SK-N-SH (cell line): Measurements from ENCODE around the gene JCHAIN.

Experiments used
- CHD2 ChIP-seq: fragments of 150-350 bp; IDR thresholded peaks from 2 replicates; pipeline ENCODE4 v1.6.1; 2018; ENCODE audit warnings: low read length; ENCODE audit not compliant: partially characterized antibody
- ELF1 ChIP-seq: IDR thresholded peaks from 2 replicates; pipeline ENCODE4 v1.4.0; 2012
- EP300 ChIP-seq, 2 experiments: IDR thresholded peaks; 2 replicates each; pipeline versions ENCODE4 v1.4.0 to v1.6.1; 2012; ENCODE audit warnings: borderline replicate concordance in 1 of 2, low read depth in 1 of 2, low read length in 1 of 2
- FOSL2 ChIP-seq: IDR thresholded peaks from 2 replicates; pipeline ENCODE4 v1.4.0; 2012; ENCODE audit warnings: low read depth, mild to moderate bottlenecking, moderate library complexity, borderline replicate concordance
- JUND ChIP-seq: IDR thresholded peaks from 2 replicates; pipeline ENCODE4 v1.4.0; 2012
- MAX ChIP-seq: IDR thresholded peaks from 2 replicates; pipeline ENCODE4 v1.4.0; 2012; ENCODE audit warnings: low read depth
- NFIC ChIP-seq: IDR thresholded peaks from 2 replicates; pipeline ENCODE4 v1.4.0; 2012; ENCODE audit warnings: borderline replicate concordance
- NRF1 ChIP-seq: IDR thresholded peaks from 2 replicates; pipeline ENCODE4 v1.6.1; 2012; ENCODE audit warnings: low read depth, mild to moderate bottlenecking, low read length
- POLR2AphosphoS5 ChIP-seq: IDR thresholded peaks from 2 replicates; pipeline ENCODE4 v1.6.1; 2012; ENCODE audit warnings: low read depth, low read length
- RAD21 ChIP-seq: IDR thresholded peaks from 2 replicates; pipeline ENCODE4 v1.6.1; 2012; ENCODE audit warnings: mild to moderate bottlenecking, low read length
- RFX5 ChIP-seq: IDR thresholded peaks from 2 replicates; pipeline ENCODE4 v1.6.1; 2012; ENCODE audit warnings: mild to moderate bottlenecking, improper control_type of control experiment, low read length
- SMC3 ChIP-seq: IDR thresholded peaks from 2 replicates; pipeline ENCODE4 v1.6.1; 2012; ENCODE audit warnings: low read depth, low read length, improper control_type of control experiment
- TCF12 ChIP-seq: IDR thresholded peaks from 2 replicates; pipeline ENCODE4 v1.4.0; 2012
- TF ChIP-seq, protein P1 (sequence below): fragments of 200-600 bp; sonication (generic); IDR thresholded peaks from 2 replicates; pipeline ENCODE4 v1.6.1; 2017; ENCODE audit warnings: antibody characterized with exemption, mild to moderate bottlenecking, moderate library complexity

- TF ChIP-seq POLR2AphosphoS5, result no peak
- no peak for TF ChIP-seq EP300 (IDR thresholded peaks at IDR 0.05; ENCODE audit: borderline replicate concordance in 1 of 2, low read depth in 1 of 2, low read length in 1 of 2)
- TF ChIP-seq, protein P1, sequence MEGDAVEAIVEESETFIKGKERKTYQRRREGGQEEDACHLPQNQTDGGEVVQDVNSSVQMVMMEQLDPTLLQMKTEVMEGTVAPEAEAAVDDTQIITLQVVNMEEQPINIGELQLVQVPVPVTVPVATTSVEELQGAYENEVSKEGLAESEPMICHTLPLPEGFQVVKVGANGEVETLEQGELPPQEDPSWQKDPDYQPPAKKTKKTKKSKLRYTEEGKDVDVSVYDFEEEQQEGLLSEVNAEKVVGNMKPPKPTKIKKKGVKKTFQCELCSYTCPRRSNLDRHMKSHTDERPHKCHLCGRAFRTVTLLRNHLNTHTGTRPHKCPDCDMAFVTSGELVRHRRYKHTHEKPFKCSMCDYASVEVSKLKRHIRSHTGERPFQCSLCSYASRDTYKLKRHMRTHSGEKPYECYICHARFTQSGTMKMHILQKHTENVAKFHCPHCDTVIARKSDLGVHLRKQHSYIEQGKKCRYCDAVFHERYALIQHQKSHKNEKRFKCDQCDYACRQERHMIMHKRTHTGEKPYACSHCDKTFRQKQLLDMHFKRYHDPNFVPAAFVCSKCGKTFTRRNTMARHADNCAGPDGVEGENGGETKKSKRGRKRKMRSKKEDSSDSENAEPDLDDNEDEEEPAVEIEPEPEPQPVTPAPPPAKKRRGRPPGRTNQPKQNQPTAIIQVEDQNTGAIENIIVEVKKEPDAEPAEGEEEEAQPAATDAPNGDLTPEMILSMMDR, result no peak
- TF ChIP-seq CHD2, result no peak
- TF ChIP-seq NRF1, result no peak
- TF ChIP-seq MAX, result no peak
- no peak for TF ChIP-seq RAD21
- no peak for TF ChIP-seq ELF1
- TF ChIP-seq SMC3, result no peak
- no peak for TF ChIP-seq RFX5
- no peak for TF ChIP-seq NFIC
- TF ChIP-seq JUND, result no peak
- no peak for TF ChIP-seq TCF12
- TF ChIP-seq FOSL2, result no peak
Measured at GRCh38 chr4:70713453-70714078, 47.3 kb upstream of the JCHAIN start.
